Cardiac muscle cell (in vitro differentiated cells and primary cell): ENCODE results near the gene PNRC2. TPM values are rescaled to one million over a fixed set of nuclear protein-coding genes. Genes with fewer than 3 reads are reported as not detected.

ENCODE experiments used
- DNase-seq, 2 donors: peaks; one replicate each; pipeline versions ENCODE4 v3.0.0 to v3.0.0-alpha.2; 2010 to 2017; ENCODE audit warnings: low read depth in 1 of 2, low spot score in 1 of 2
- H3K27ac ChIP-seq: fragments of 200-600 bp; sonication (generic); 2 replicates; pipeline ENCODE4 v1.5.1; 2016
- H3K27me3 ChIP-seq: fragments of 200-600 bp; sonication (generic); 2 replicates; pipeline ENCODE4 v1.6.0; 2016; ENCODE audit warnings: control low read depth
- H3K36me3 ChIP-seq: fragments of 200-600 bp; sonication (generic); 2 replicates; pipeline ENCODE4 v1.5.1; 2016; ENCODE audit warnings: control low read depth
- H3K4me1 ChIP-seq: fragments of 200-600 bp; sonication (generic); 2 replicates; pipeline ENCODE4 v1.8.1; 2017; ENCODE audit warnings: low read depth, mild to moderate bottlenecking, mixed run types
- H3K4me3 ChIP-seq: fragments of 200-600 bp; sonication (generic); 2 replicates; pipeline ENCODE4 v1.5.1; 2016; ENCODE audit warnings: mild to moderate bottlenecking
- H3K9me3 ChIP-seq: fragments of 200-600 bp; sonication (generic); 2 replicates; pipeline ENCODE4 v1.5.1; 2017; ENCODE audit warnings: low read depth, mild to moderate bottlenecking, control low read depth
- polyA plus RNA-seq: library from polyadenylated mRNA; unstranded; fragments of >200 nt; fragmentation: Nextera tagmentation; extraction: Ambion mirVana; gene quantifications from 2 replicates; pipeline ENCODE4 v1.2.1, GENCODE V29; 2016
- total RNA-seq: library from RNA; depleted of rRNA; stranded (reverse); fragments of >200 nt; gene quantifications from 2 replicates; pipeline ENCODE4 v1.2.3, GENCODE V29; 2016
- TF ChIP-seq, protein P1 (sequence below): IDR thresholded peaks from 2 replicates; pipeline ENCODE4 v1.5.1; 2012; ENCODE audit warnings: low read depth, mild to moderate bottlenecking, low read length

The PNRC2 gene
- total and polyA plus RNA-seq, 2 experiments from 2014 or later = 71.7 to 87.9 TPM

- H3K27me3 ChIP-seq = no peaks in the 10 kb centered on the region
- peak overlapping the region; percentile 65 for H3K4me3 ChIP-seq
- no peak for DNase-seq
- peaks cover 38% of the 10 kb centered on the region for H3K4me1 ChIP-seq
- H3K36me3 ChIP-seq = peaks cover 9% of the 10 kb centered on the region
- H3K9me3 ChIP-seq = no peaks in the 10 kb centered on the region
- TF ChIP-seq, protein P1, sequence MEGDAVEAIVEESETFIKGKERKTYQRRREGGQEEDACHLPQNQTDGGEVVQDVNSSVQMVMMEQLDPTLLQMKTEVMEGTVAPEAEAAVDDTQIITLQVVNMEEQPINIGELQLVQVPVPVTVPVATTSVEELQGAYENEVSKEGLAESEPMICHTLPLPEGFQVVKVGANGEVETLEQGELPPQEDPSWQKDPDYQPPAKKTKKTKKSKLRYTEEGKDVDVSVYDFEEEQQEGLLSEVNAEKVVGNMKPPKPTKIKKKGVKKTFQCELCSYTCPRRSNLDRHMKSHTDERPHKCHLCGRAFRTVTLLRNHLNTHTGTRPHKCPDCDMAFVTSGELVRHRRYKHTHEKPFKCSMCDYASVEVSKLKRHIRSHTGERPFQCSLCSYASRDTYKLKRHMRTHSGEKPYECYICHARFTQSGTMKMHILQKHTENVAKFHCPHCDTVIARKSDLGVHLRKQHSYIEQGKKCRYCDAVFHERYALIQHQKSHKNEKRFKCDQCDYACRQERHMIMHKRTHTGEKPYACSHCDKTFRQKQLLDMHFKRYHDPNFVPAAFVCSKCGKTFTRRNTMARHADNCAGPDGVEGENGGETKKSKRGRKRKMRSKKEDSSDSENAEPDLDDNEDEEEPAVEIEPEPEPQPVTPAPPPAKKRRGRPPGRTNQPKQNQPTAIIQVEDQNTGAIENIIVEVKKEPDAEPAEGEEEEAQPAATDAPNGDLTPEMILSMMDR = no peak
- peak overlapping the region; percentile 59 for H3K27ac ChIP-seq
Observed at GRCh38 chr1:23977854-23978191, 18.2 kb downstream of the PNRC2 start.

- peak overlapping the region; percentile 65 for H3K4me3 ChIP-seq
- no peaks in the 10 kb centered on the region for H3K27me3 ChIP-seq
- peak overlapping the region; percentile 98 for H3K27ac ChIP-seq
- no peak for DNase-seq
- peaks cover 5% of the 10 kb centered on the region for H3K36me3 ChIP-seq
- no peaks in the 10 kb centered on the region for H3K9me3 ChIP-seq
- H3K4me1 ChIP-seq = peaks cover 38% of the 10 kb centered on the region
- TF ChIP-seq, protein P1 = no peak
Observed at GRCh38 chr1:23978805-23979204, 19.2 kb downstream of the PNRC2 start.

DNA sequence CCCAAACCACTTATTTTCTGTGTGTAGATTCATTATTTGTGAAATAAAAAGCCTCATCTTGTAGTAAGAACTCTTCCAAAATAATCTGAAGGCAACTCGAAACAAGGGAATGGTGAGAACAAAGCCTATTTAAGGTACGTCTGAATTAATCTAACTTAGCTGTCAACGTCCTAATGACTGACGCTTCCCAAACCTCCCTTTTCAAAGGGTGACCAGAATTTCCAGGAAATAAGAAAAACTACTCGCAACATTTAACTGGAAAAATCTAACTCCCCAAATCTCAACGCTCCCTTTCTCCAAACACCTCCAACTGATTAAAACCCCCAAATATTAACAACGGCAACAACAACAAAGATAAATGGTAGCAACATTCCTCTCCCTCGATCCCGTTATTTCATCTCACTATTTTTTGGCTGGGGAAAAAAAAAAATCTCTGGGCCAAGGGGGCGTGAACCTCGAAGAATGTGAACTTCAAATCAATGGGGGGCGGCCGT lies 19.8 kb downstream of the PNRC2 start:
- peaks cover 41% of the 10 kb centered on the region for H3K4me1 ChIP-seq
- H3K36me3 ChIP-seq = no peaks in the 10 kb centered on the region
- H3K27me3 ChIP-seq = no peaks in the 10 kb centered on the region
- H3K9me3 ChIP-seq = no peaks in the 10 kb centered on the region
- peak overlapping the region; percentile 65 for H3K4me3 ChIP-seq
- TF ChIP-seq, protein P1 = no peak
- peak overlapping the region; percentile 98 for H3K27ac ChIP-seq
- no peak for DNase-seq

- no peaks in the 10 kb centered on the region for H3K9me3 ChIP-seq
- no peaks in the 10 kb centered on the region for H3K36me3 ChIP-seq
- peak within 1 kb of the TSS; percentile 65 for H3K4me3 ChIP-seq
- no peaks in the 10 kb centered on the region for H3K27me3 ChIP-seq
- TF ChIP-seq, protein P1 = peak; percentile 29
- peak within 1 kb of the TSS; percentile 98 for H3K27ac ChIP-seq
- H3K4me1 ChIP-seq = peaks cover 42% of the 10 kb centered on the region
- DNase-seq = peak; percentile 99
Observed at GRCh38 chr1:23979881-23980727, 20.5 kb downstream of the PNRC2 start, which contains the start of gene SRSF10. Gene SRSF10, minus strand, starts transcription at chr1:23980327. Its CDS starts 72 bp downstream, at chr1:23980255.

DNA sequence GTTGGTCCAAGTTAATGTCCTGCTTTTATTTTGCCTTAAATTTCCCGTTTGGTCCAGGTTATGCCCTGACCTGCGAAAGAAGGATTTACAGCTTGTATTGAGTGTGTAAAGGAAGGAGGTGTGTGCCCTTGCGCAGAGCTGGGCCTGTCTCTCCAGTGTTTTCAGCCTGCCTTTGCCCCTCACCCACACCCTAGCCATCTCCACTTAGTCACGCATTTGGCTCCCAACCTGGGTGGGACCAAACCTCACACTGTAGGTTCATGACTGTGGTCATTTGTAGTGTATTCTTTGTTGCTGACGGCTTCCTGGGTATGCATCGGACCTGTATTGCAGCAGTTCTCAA lies 21.1 kb downstream of the PNRC2 start:
- Histone ChIP-seq H3K4me3 (peak overlapping the region; percentile 65), H3K36me3 (no peaks in the 10 kb centered on the region), H3K4me1 (peaks cover 42% of the 10 kb centered on the region), H3K9me3 (no peaks in the 10 kb centered on the region), H3K27me3 (no peaks in the 10 kb centered on the region), H3K27ac (peak overlapping the region; percentile 98)
- DNase-seq = peak in 1 of 2 donors; percentile 38
- TF ChIP-seq, protein P1 = no peak
